H1 (cell line): ENCODE measurements around the gene RNASE11. TPM values are rescaled to one million over a fixed set of nuclear protein-coding genes. Genes with fewer than 3 reads are reported as not detected.

Experiments
- CTCF ChIA-PET: fragments of 300-600 bp; sonication (Branson Sonifier 250); formaldehyde crosslinking; loops from one replicate; lab custom pipeline; 2021; ENCODE audit not compliant: partially characterized antibody; lab: Charles Lee
- POLR2A ChIA-PET: fragments of 300-600 bp; sonication (Branson Sonifier 250); formaldehyde crosslinking; loops from one replicate; lab custom pipeline; 2021; ENCODE audit warnings: inconsistent platforms; ENCODE audit not compliant: partially characterized antibody; lab: Charles Lee
- DNase-seq, 2 experiments: peaks; one replicate each; pipeline versions ENCODE4 v3.0.0 to v3.0.0-alpha.2; 2010 to 2022; ENCODE audit warnings: low spot score in 2 of 2, low read depth in 1 of 2, mixed read lengths in 1 of 2
- FAIRE-seq: peaks from 2 replicates; lab custom pipeline; 2011; peaks lifted over from hg19 to GRCh38; lab: Jason Lieb, UNC
- H2AFZ ChIP-seq: 2 replicates; pipeline ENCODE4 v1.8.1; 2012; ENCODE audit warnings: low read length, inconsistent platforms
- H2AK5ac ChIP-seq: 2 replicates; pipeline ENCODE4 v1.6.1; 2013; ENCODE audit warnings: low read depth, low read length
- H2BK120ac ChIP-seq: replicated peaks from 2 replicates; pipeline ENCODE3; 2013; ENCODE audit warnings: low read depth, low read length, inconsistent platforms
- H2BK12ac ChIP-seq: 2 replicates; pipeline ENCODE4 v1.6.1; 2013; ENCODE audit warnings: low read depth, low read length
- H2BK15ac ChIP-seq: 2 replicates; pipeline ENCODE4 v1.6.1; 2013; ENCODE audit warnings: low read length
- H2BK20ac ChIP-seq: 2 replicates; pipeline ENCODE4 v1.6.1; 2013; ENCODE audit warnings: low read length
- H2BK5ac ChIP-seq: 2 replicates; pipeline ENCODE4 v1.6.1; 2013; ENCODE audit warnings: low read depth, low read length
- H3K14ac ChIP-seq: 2 replicates; pipeline ENCODE4 v1.6.1; 2013; ENCODE audit warnings: inconsistent platforms; ENCODE audit not compliant: insufficient read length
- H3K18ac ChIP-seq: 2 replicates; pipeline ENCODE4 v1.6.1; 2013; ENCODE audit warnings: low read length; ENCODE audit errors: extremely low read depth
- H3K23ac ChIP-seq: 2 replicates; pipeline ENCODE4 v1.6.1; 2013; ENCODE audit warnings: inconsistent platforms; ENCODE audit not compliant: insufficient read length
- H3K23me2 ChIP-seq: 2 replicates; pipeline ENCODE4 v1.6.1; 2013; ENCODE audit warnings: low read depth, low read length
- H3K27ac ChIP-seq: 2 replicates; pipeline ENCODE4 v1.6.1; 2011; ENCODE audit warnings: low read depth, low read length, inconsistent platforms
- H3K27me3 ChIP-seq, 4 experiments: replicated peaks in 1 of 4; 1 replicate in 1 of 4; 2 replicates in 3 of 4; pipeline versions ENCODE4 v1.6.1 to v1.8.1; 2011 to 2013; ENCODE audit warnings: low read length in 3 of 4, mild to moderate bottlenecking in 3 of 4, inconsistent platforms in 2 of 4, mixed read lengths in 2 of 4, moderate library complexity in 1 of 4; ENCODE audit not compliant: control insufficient read depth in 3 of 4, insufficient read depth in 3 of 4; ENCODE audit errors: extremely low read depth in 1 of 4
- H3K36me3 ChIP-seq, 4 experiments: 2 replicates each; pipeline versions ENCODE4 v1.6.1 to v1.8.1; 2011 to 2013; ENCODE audit warnings: mild to moderate bottlenecking in 4 of 4, low read length in 3 of 4, moderate library complexity in 2 of 4, control low read depth in 1 of 4, inconsistent platforms in 1 of 4; ENCODE audit not compliant: insufficient read depth in 4 of 4, control insufficient read depth in 2 of 4
- H3K4ac ChIP-seq: replicated peaks from 2 replicates; pipeline ENCODE3; 2013; ENCODE audit warnings: low read length, low read depth, mixed read lengths, inconsistent platforms; ENCODE audit not compliant: insufficient read length
- H3K4me1 ChIP-seq, 4 experiments: replicated peaks in 1 of 4; 1 replicate in 1 of 4; 2 replicates in 3 of 4; pipeline versions ENCODE4 v1.6.1 to v1.8.1; 2011 to 2013; ENCODE audit warnings: low read length in 3 of 4, inconsistent platforms in 2 of 4, mixed read lengths in 1 of 4; ENCODE audit not compliant: insufficient read depth in 4 of 4, control insufficient read depth in 3 of 4
- H3K4me2 ChIP-seq, 2 experiments: 2 replicates each; pipeline versions ENCODE4 v1.6.1 to v1.8.1; 2011 to 2013; ENCODE audit warnings: low read depth in 2 of 2, low read length in 2 of 2, control low read depth in 1 of 2, inconsistent platforms in 1 of 2, mild to moderate bottlenecking in 1 of 2; ENCODE audit not compliant: insufficient read depth in 1 of 2
- H3K4me3 ChIP-seq, 4 experiments: fragments of 200-600, 300-600 bp in 1 of 4; sonication (generic), shearing (Covaris generic), sonication (Bioruptor Twin) in 1 of 4; 2 replicates each; pipeline versions ENCODE4 v1.5.1 to v1.8.1; 2011 to 2016; ENCODE audit warnings: low read length in 4 of 4, low read depth in 3 of 4, control low read depth in 2 of 4, inconsistent platforms in 2 of 4, mild to moderate bottlenecking in 2 of 4, mixed read lengths in 1 of 4, moderate library complexity in 1 of 4; ENCODE audit not compliant: insufficient read depth in 2 of 4; ENCODE audit errors: extremely low read depth in 1 of 4
- H3K56ac ChIP-seq: replicated peaks from 2 replicates; pipeline ENCODE3; 2013; ENCODE audit warnings: low read depth, mild to moderate bottlenecking, mixed read lengths, low read length, inconsistent platforms; ENCODE audit not compliant: insufficient read length
- H3K79me1 ChIP-seq: 2 replicates; pipeline ENCODE4 v1.6.1; 2013; ENCODE audit warnings: low read depth, low read length, control low read depth
- H3K79me2 ChIP-seq, 2 experiments: 2 replicates each; pipeline versions ENCODE4 v1.6.1 to v1.8.1; 2012 to 2013; ENCODE audit warnings: low read length in 2 of 2, mild to moderate bottlenecking in 2 of 2, inconsistent platforms in 1 of 2; ENCODE audit not compliant: insufficient read depth in 2 of 2, control insufficient read depth in 1 of 2
- H3K9ac ChIP-seq, 4 experiments: replicated peaks in 1 of 4; 1 replicate in 1 of 4; 2 replicates in 3 of 4; pipeline versions ENCODE4 v1.6.1 to v1.8.1; 2011 to 2013; ENCODE audit warnings: low read depth in 3 of 4, low read length in 3 of 4, control low read depth in 2 of 4, mild to moderate bottlenecking in 2 of 4, moderate library complexity in 2 of 4, inconsistent platforms in 1 of 4; ENCODE audit errors: extremely low read depth in 1 of 4
- H3K9me3 ChIP-seq, 2 experiments: 2 replicates each; pipeline versions ENCODE4 v1.6.1 to v1.8.1; 2012 to 2013; ENCODE audit warnings: mild to moderate bottlenecking in 2 of 2, moderate library complexity in 2 of 2, control low read depth in 1 of 2, inconsistent platforms in 1 of 2, low read depth in 1 of 2, low read length in 1 of 2, mixed read lengths in 1 of 2; ENCODE audit not compliant: insufficient read depth in 2 of 2
- H4K20me1 ChIP-seq, 2 experiments: replicated peaks in 1 of 2; 2 replicates each; pipeline versions ENCODE3 to v1.8.1; 2011 to 2013; ENCODE audit warnings: inconsistent platforms in 2 of 2, low read length in 2 of 2, mild to moderate bottlenecking in 1 of 2; ENCODE audit not compliant: insufficient read depth in 2 of 2, control insufficient read depth in 1 of 2
- H4K5ac ChIP-seq: 2 replicates; pipeline ENCODE4 v1.6.1; 2013; ENCODE audit warnings: low read length, low read depth, mixed read lengths, inconsistent platforms; ENCODE audit not compliant: insufficient read length
- H4K8ac ChIP-seq: 2 replicates; pipeline ENCODE4 v1.8.0; 2013; ENCODE audit warnings: mild to moderate bottlenecking, moderate library complexity, low read length, inconsistent platforms; ENCODE audit not compliant: insufficient read depth; ENCODE audit errors: extremely low read depth
- H4K91ac ChIP-seq: replicated peaks from 2 replicates; pipeline ENCODE3; 2013; ENCODE audit warnings: low read length, mixed read lengths, inconsistent platforms; ENCODE audit not compliant: insufficient read length
- WGBS, 2 experiments: shearing (Covaris generic) in 1 of 2; methylation state at CpG; one replicate each; pipeline versions ENCODE4 v1.1.6 to v1.1.7; 2013 to 2015; ENCODE audit warnings: low lambda C conversion rate in 2 of 2, mixed read lengths in 2 of 2, inconsistent platforms in 1 of 2, low coverage in 1 of 2, missing lambda C conversion rate in 1 of 2; ENCODE audit not compliant: insufficient replicate concordance in 2 of 2, insufficient coverage in 1 of 2, insufficient read length in 1 of 2; ENCODE audit errors: extremely low coverage in 1 of 2, missing lambda C conversion rate in 1 of 2; 5-methylcytosine and 5-hydroxymethylcytosine counted together
- polyA plus RNA-seq, 7 experiments: library from polyadenylated mRNA; depleted of rRNA in 3 of 7; stranded (reverse) in 5 of 7; unstranded in 2 of 7; fragments of >200 nt in 5 of 7; fragments of 200-250 nt in 2 of 7; gene quantifications; 1 replicate in 5 of 7; 2 replicates in 1 of 7; 4 replicates in 1 of 7; pipeline versions ENCODE4 v1.2.1 to v1.2.3, GENCODE V29; 2011 to 2013; ENCODE audit warnings: missing spikeins in 2 of 7, mixed read lengths in 2 of 7
- total RNA-seq: library from RNA; stranded (reverse); fragmentation: NEBNext Ultra II Directional; extraction: Animal tissue kit (Norgen Biotek cat#: 25700); gene quantifications from 2 replicates; pipeline ENCODE4 v1.2.1, GENCODE V29; 2021

RNASE11 gene
- total and polyA plus RNA-seq, 2 of the 8 experiments (the other 6 are each of a cell fraction or from before 2014, with no cell fraction given), result not detected

GRCh38 chr14:20623798-20624197 is 36.0 kb upstream of the RNASE11 start:
- Histone ChIP-seq H2BK20ac (no peak overlapping the region), H3K79me1 (no peaks in the 10 kb centered on the region), H3K56ac (no peak overlapping the region), H2BK15ac (no peak overlapping the region), H3K9ac (no peak overlapping the region), H3K23ac (no peak overlapping the region), H2AFZ (no peak overlapping the region), H2BK5ac (no peak overlapping the region), H4K5ac (no peak overlapping the region), H3K18ac (no peak overlapping the region), H2AK5ac (no peak overlapping the region), H4K20me1 (no peaks in the 10 kb centered on the region), H3K9me3 (no peaks in the 10 kb centered on the region), H3K36me3 (no peaks in the 10 kb centered on the region), H3K23me2 (peaks cover 25% of the 10 kb centered on the region), H3K79me2 (no peaks in the 10 kb centered on the region), H3K4me1 (peaks cover 0 to 10% (median 1%) of the 10 kb centered on the region in 4 experiments; a peak in 2 of 7 replicates), H3K27me3 (peaks cover 0 to 24% (median 16%) of the 10 kb centered on the region in 4 experiments; a peak in 6 of 7 replicates), H3K4me3 (peak overlapping the region; percentile 64 to 99 (median 82); a peak in 5 of 8 replicates), H4K8ac (no peak overlapping the region), H3K4ac (no peak overlapping the region), H3K4me2 (peak overlapping the region; percentile 62 to 95), H2BK120ac (no peak overlapping the region), H2BK12ac (no peak overlapping the region), H3K27ac (no peak overlapping the region), H4K91ac (no peak overlapping the region), H3K14ac (no peak overlapping the region)
- CTCF ChIA-PET, result interaction anchor here (1.4 to 3.8 kb wide), 5 partner anchors 10 to 249 kb away, joined by 3 to 21 read pairs (median 9); partner anchors contain the start of gene RNASE4
- 15% methylated on average over 15 of the region's 15 CpGs; no CpG with 5 or more reads in 1 of the 2 experiments for WGBS, 2 experiments
- POLR2A ChIA-PET, result interaction anchor here (3.0 kb wide), 1 partner anchor 154 kb away, joined by 8 read pairs; the partner anchor contains the start of gene PNP
- DNase-seq (no peak), FAIRE-seq (no peak)
